ENCODE measurements around the gene RGS9BP. TPM values are rescaled to one million over a fixed set of nuclear protein-coding genes. Genes with fewer than 3 reads are reported as not detected.
A peak's percentile ranks its signal among the peaks of the same experiment; 100 is the strongest.

Gene RGS9BP
- total and polyA plus RNA-seq, 2 of the 13 experiments (the other 11 are each of a cell fraction or from before 2014, with no cell fraction given) = 0.01 TPM; not detected in 1

- TF ChIP-seq RERE (CRISPR knock-in tag; IDR thresholded peaks at IDR 0.05; ENCODE audit: low read depth) (peak; percentile 99), CBFB (CRISPR knock-in tag; IDR thresholded peaks at IDR 0.05) (peak; percentile 96), PAXIP1 (CRISPR knock-in tag; conservative IDR thresholded peaks at IDR 0.05) (no peak), ZNF609 (CRISPR knock-in tag; IDR thresholded peaks at IDR 0.05; ENCODE audit: borderline replicate concordance) (peak; percentile 99), BCL6 (CRISPR knock-in tag; IDR thresholded peaks at IDR 0.05) (0 out of 2 replicates have a peak, but pooled peaks have one; percentile 41), ZNF629 (CRISPR knock-in tag; conservative IDR thresholded peaks at IDR 0.05) (no peak), NAIF1 (CRISPR knock-in tag; IDR thresholded peaks at IDR 0.05; ENCODE audit: borderline replicate concordance) (no peak), ONECUT2 (CRISPR knock-in tag; IDR thresholded peaks at IDR 0.05) (peak; percentile 36; the same call in 1 of the 2 replicates), HBP1 (CRISPR knock-in tag; IDR thresholded peaks at IDR 0.05; ENCODE audit: low read depth) (no peak), ZNF343 (CRISPR knock-in tag; IDR thresholded peaks at IDR 0.05) (no peak), NKX3-1 (CRISPR knock-in tag; IDR thresholded peaks at IDR 0.05) (peak; percentile 69), SAFB2 (CRISPR knock-in tag; IDR thresholded peaks at IDR 0.05; ENCODE audit: borderline replicate concordance, low read depth) (no peak), TARDBP (CRISPR knock-in tag; IDR thresholded peaks at IDR 0.05) (peak; percentile 54; the same call in 1 of the 2 replicates), HMG20A (CRISPR knock-in tag; IDR thresholded peaks at IDR 0.05; ENCODE audit: borderline replicate concordance) (peak; percentile 76; the same call in 1 of the 2 replicates), TBX3 (IDR thresholded peaks at IDR 0.05; ENCODE audit: borderline replicate concordance) (peak; percentile 93; the same call in 1 of the 2 replicates)
Measured at GRCh38 chr19:32702010-32702409, 26.4 kb downstream of the RGS9BP start (continued).

Data from HepG2 (cell line).